WTC11 (cell line): ENCODE measurements around the gene B4GALT6. TPM values are rescaled to one million over a fixed set of nuclear protein-coding genes. Genes with fewer than 3 reads are reported as not detected.

Source experiments
- ATAC-seq: fragments of 200-7000 bp; cut with Tn5 transposase; 2 replicates; pipeline ENCODE4 v1.10.0; 2021; ENCODE audit warnings: mild to moderate bottlenecking, moderate library complexity
- CTCF ChIA-PET: fragments of 300-600 bp; sonication (Branson Sonifier 250); formaldehyde crosslinking; loops from one replicate; lab custom pipeline; 2021; ENCODE audit warnings: antibody characterized with exemption; lab: Charles Lee
- POLR2A ChIA-PET: fragments of 350-600 bp; sonication (Branson Sonifier 250); formaldehyde crosslinking; loops from one replicate; lab custom pipeline; 2021; ENCODE audit warnings: antibody characterized with exemption; lab: Charles Lee
- DNase-seq: peaks from one replicate; pipeline ENCODE4 v3.0.0; 2021; ENCODE audit warnings: low spot score
- H3K27ac Mint-ChIP-seq: 2 replicates; pipeline ENCODE4 v1.8.0; 2021; ENCODE audit warnings: mixed read lengths
- H3K27me3 Mint-ChIP-seq: 2 replicates; pipeline ENCODE4 v1.8.0; 2021; ENCODE audit warnings: low read depth, mild to moderate bottlenecking, moderate library complexity, mixed read lengths
- H3K36me3 Mint-ChIP-seq: 2 replicates; pipeline ENCODE4 v1.8.0; 2021; ENCODE audit warnings: mixed read lengths
- H3K4me1 Mint-ChIP-seq: 2 replicates; pipeline ENCODE4 v1.8.0; 2022; ENCODE audit warnings: mixed read lengths
- H3K4me3 Mint-ChIP-seq: 2 replicates; pipeline ENCODE4 v1.8.0; 2021; ENCODE audit warnings: mild to moderate bottlenecking, moderate library complexity, mixed read lengths
- H3K9me3 Mint-ChIP-seq: 2 replicates; pipeline ENCODE4 v1.8.0; 2021; ENCODE audit warnings: mixed read lengths
- AR ChIP-seq: fragments of 250-450 bp; sonication (Bioruptor Pico); IDR thresholded peaks from 2 replicates; pipeline ENCODE4 v1.9.0; 2021; ENCODE audit warnings: mild to moderate bottlenecking
- CDX4 ChIP-seq: fragments of 250-450 bp; sonication (Bioruptor Pico); IDR thresholded peaks from 2 replicates; pipeline ENCODE4 v1.9.0; 2021; ENCODE audit warnings: moderate library complexity, mild to moderate bottlenecking, inconsistent platforms, borderline replicate concordance
- CREB1 ChIP-seq: sonication (generic); formaldehyde crosslinking; IDR thresholded peaks from 2 replicates; pipeline ENCODE4 v1.8.0; 2023; ENCODE audit warnings: mild to moderate bottlenecking, missing genetic modification reagents
- CREM ChIP-seq: sonication (generic); formaldehyde crosslinking; IDR thresholded peaks from 2 replicates; pipeline ENCODE4 v1.8.1; 2022; ENCODE audit warnings: mild to moderate bottlenecking, missing genetic modification reagents, moderate library complexity
- CTCF ChIP-seq: fragments of 200-600 bp; IDR thresholded peaks from 2 replicates; pipeline ENCODE4 v1.8.0; 2022; ENCODE audit warnings: antibody characterized with exemption
- ELF4 ChIP-seq: sonication (generic); formaldehyde crosslinking; IDR thresholded peaks from 2 replicates; pipeline ENCODE4 v1.8.1; 2022; ENCODE audit warnings: low read depth, mild to moderate bottlenecking, moderate library complexity, missing genetic modification reagents
- EMX1 ChIP-seq: fragments of 250-450 bp; sonication (Bioruptor Pico); IDR thresholded peaks from 2 replicates; pipeline ENCODE4 v1.8.0; 2021; ENCODE audit warnings: mild to moderate bottlenecking
- ETV6 ChIP-seq: sonication (generic); formaldehyde crosslinking; IDR thresholded peaks from 2 replicates; pipeline ENCODE4 v1.8.1; 2022; ENCODE audit warnings: mild to moderate bottlenecking, missing genetic modification reagents
- HMGA2 ChIP-seq: fragments of 250-450 bp; sonication (Bioruptor Pico); IDR thresholded peaks from 2 replicates; pipeline ENCODE4 v1.4.0; 2021; ENCODE audit warnings: mild to moderate bottlenecking, moderate library complexity
- IRF1 ChIP-seq: sonication (generic); formaldehyde crosslinking; IDR thresholded peaks from 2 replicates; pipeline ENCODE4 v1.8.0; 2023; ENCODE audit warnings: missing genetic modification reagents
- MLX ChIP-seq: sonication (generic); formaldehyde crosslinking; IDR thresholded peaks from 2 replicates; pipeline ENCODE4 v1.8.1; 2023; ENCODE audit warnings: mild to moderate bottlenecking, missing genetic modification reagents, moderate library complexity
- NR2C2 ChIP-seq: sonication (generic); formaldehyde crosslinking; IDR thresholded peaks from 2 replicates; pipeline ENCODE4 v1.8.0; 2022; ENCODE audit warnings: mild to moderate bottlenecking, missing genetic modification reagents
- OVOL2 ChIP-seq: fragments of 250-450 bp; sonication (Bioruptor Pico); IDR thresholded peaks from 2 replicates; pipeline ENCODE4 v1.9.0; 2021; ENCODE audit warnings: mild to moderate bottlenecking, borderline replicate concordance
- SOX15 ChIP-seq: fragments of 250-450 bp; sonication (Bioruptor Pico); IDR thresholded peaks from 2 replicates; pipeline ENCODE4 v1.9.0; 2021; ENCODE audit warnings: mild to moderate bottlenecking
- TEAD4 ChIP-seq: sonication (generic); formaldehyde crosslinking; IDR thresholded peaks from 2 replicates; pipeline ENCODE4 v1.8.0; 2022; ENCODE audit warnings: mild to moderate bottlenecking, missing genetic modification reagents
- USF1 ChIP-seq: sonication (generic); formaldehyde crosslinking; IDR thresholded peaks from 2 replicates; pipeline ENCODE4 v1.8.0; 2022; ENCODE audit warnings: mild to moderate bottlenecking, missing genetic modification reagents
- ZNF281 ChIP-seq: sonication (generic); formaldehyde crosslinking; IDR thresholded peaks from 2 replicates; pipeline ENCODE4 v1.8.0; 2023; ENCODE audit warnings: mild to moderate bottlenecking, missing genetic modification reagents
- ZNF416 ChIP-seq: fragments of 250-450 bp; sonication (Bioruptor Pico); IDR thresholded peaks from 2 replicates; pipeline ENCODE4 v1.9.0; 2021; ENCODE audit warnings: mild to moderate bottlenecking, inconsistent platforms
- ZNF423 ChIP-seq: fragments of 250-450 bp; sonication (Bioruptor Pico); IDR thresholded peaks from 2 replicates; pipeline ENCODE4 v2.1.2; 2022; ENCODE audit warnings: mild to moderate bottlenecking, moderate library complexity
- ZNF532 ChIP-seq: fragments of 250-450 bp; sonication (Bioruptor Pico); IDR thresholded peaks from 2 replicates; pipeline ENCODE4 v1.9.0; 2021; ENCODE audit warnings: mild to moderate bottlenecking, borderline replicate concordance
- total RNA-seq: library from RNA; stranded (reverse); gene quantifications from 3 replicates; pipeline ENCODE4 v1.2.3, GENCODE V29; 2021

The B4GALT6 gene
- total RNA-seq, 1 experiment from 2014 or later, result 50.6 TPM

GRCh38 chr18:31701744-31702143 is 17.4 kb upstream of the B4GALT6 start:
- Mint-ChIP-seq H3K4me3 (no peak overlapping the region), H3K27me3 (no peaks in the 10 kb centered on the region; the same call in 1 of the 2 replicates)
- TF ChIP-seq CREB1 (CRISPR knock-in tag) (no peak), ETV6 (no peak), EMX1 (CRISPR knock-in tag) (no peak), HMGA2 (no peak), MLX (CRISPR knock-in tag) (no peak), CTCF (no peak), ZNF281 (CRISPR knock-in tag) (no peak), AR (CRISPR knock-in tag) (no peak), CREM (CRISPR knock-in tag) (no peak), ZNF416 (CRISPR knock-in tag) (no peak), NR2C2 (no peak), ELF4 (CRISPR knock-in tag) (no peak), CDX4 (CRISPR knock-in tag) (no peak), SOX15 (CRISPR knock-in tag) (no peak), TEAD4 (no peak), IRF1 (CRISPR knock-in tag) (no peak), USF1 (CRISPR knock-in tag) (no peak), ZNF423 (CRISPR knock-in tag) (no peak), OVOL2 (CRISPR knock-in tag) (no peak), ZNF532 (CRISPR knock-in tag) (no peak)
- TF ChIP-seq, all 79 proteins: peak for 0
- Mint-ChIP-seq H3K9me3 (peaks cover 12% of the 10 kb centered on the region), H3K27ac (no peak overlapping the region), H3K4me1 (peaks cover 33% of the 10 kb centered on the region), H3K36me3 (peaks cover 12% of the 10 kb centered on the region)
- no peak for DNase-seq
- POLR2A ChIA-PET, result no interaction called here
- ATAC-seq, result no peak
- CTCF ChIA-PET, result no interaction called here
